ENCODE measurements around the gene UBC.

DNA sequence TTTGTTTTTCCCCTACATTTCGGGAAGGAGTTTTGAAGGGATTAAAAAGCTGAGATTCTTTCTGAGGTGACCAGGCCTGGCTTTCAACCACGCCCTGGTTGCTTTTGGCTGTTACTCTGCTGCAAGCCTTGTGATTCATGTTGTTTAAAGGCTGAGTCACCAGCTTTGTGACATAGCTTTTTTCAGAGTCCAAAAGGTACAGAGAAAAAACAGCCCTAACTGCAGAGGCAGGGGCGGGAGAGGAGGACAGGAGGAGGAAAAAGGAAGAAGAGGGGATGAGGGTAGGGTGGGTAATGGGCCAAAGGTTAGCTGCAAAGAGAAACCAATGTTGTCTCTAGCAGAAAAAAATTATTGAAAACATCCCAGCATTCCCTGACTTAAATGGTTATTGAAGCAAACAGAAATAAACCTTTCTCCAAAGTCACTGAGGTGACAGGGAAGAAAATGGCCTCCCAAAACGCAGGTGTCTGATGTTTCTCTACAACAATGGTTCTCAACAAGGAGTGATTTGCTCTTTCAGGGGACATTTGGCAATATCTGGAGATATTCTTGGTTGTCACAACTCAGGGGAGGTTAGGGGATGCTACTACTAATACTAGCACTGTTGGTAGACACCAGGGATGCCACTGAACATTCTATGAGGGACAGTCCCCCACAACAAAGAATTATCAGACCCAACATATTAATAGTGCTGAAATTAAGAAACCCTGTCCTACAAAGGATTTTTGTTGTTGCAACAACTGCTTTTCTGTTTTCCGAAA is 2.1 kb upstream of the UBC start:
- TF ChIP-seq POLR2AphosphoS5 (IDR thresholded peaks at IDR 0.05; ENCODE audit: low read depth, low read length), result no peak
- 0 out of 2 replicates have a peak, but pooled peaks have one; percentile 20 for TF ChIP-seq TAF1 (IDR thresholded peaks at IDR 0.05; ENCODE audit: borderline replicate concordance, low read depth, low read length)
